Skin of body (tissue), 2 donors: Measurements from ENCODE around the gene PIRT. TPM values are rescaled to one million over a fixed set of nuclear protein-coding genes. Genes with fewer than 3 reads are reported as not detected.
A peak's percentile ranks its signal among the peaks of the same experiment; 100 is the strongest.
"Not testable (repeated sequence)": the region's sequence is repeated elsewhere in the genome, so short reads cannot be mapped to it uniquely, and the experiment has no call there.

Source experiments
- DNase-seq: peaks from one replicate; lab custom pipeline; 2025; lab: John Stamatoyannopoulos, UW
- total RNA-seq: library from RNA; depleted of rRNA; stranded (reverse); fragments of >200 nt; gene quantifications from one replicate; pipeline ENCODE4 v1.2.3, GENCODE V29; 2014

The PIRT gene
- 0.20 TPM for total RNA-seq

- DNase-seq: no peak
Observed at GRCh38 chr17:10837921-10838320, at the start of gene PIRT. PIRT (minus strand) TSS chr17:10838087; CDS start chr17:10825645, 12,442 bp downstream.

- DNase-seq: no peak
Observed at GRCh38 chr17:10881959-10882358, 44.1 kb upstream of the PIRT start.

- DNase-seq: peak; percentile 68
Observed at GRCh38 chr17:10879190-10879836, 41.4 kb upstream of the PIRT start.

- DNase-seq: no peak
Observed at GRCh38 chr17:10875984-10876555, 38.2 kb upstream of the PIRT start.

- no peak for DNase-seq
Observed at GRCh38 chr17:10875430-10875851, 37.6 kb upstream of the PIRT start.

- no peak for DNase-seq
Observed at GRCh38 chr17:10871914-10872313, 34.0 kb upstream of the PIRT start.

- DNase-seq: no peak
Observed at GRCh38 chr17:10870336-10871050, 32.6 kb upstream of the PIRT start.

- not testable (repeated sequence) for DNase-seq
Observed at GRCh38 chr17:10868744-10869143, 30.9 kb upstream of the PIRT start.

- DNase-seq: no peak
Observed at GRCh38 chr17:10859051-10859450, 21.2 kb upstream of the PIRT start.

- no peak for DNase-seq
Observed at GRCh38 chr17:10857976-10858375, 20.1 kb upstream of the PIRT start.

GRCh38 chr17:10846636-10847035 is 8.7 kb upstream of the PIRT start:
- not testable (repeated sequence) for DNase-seq

- no peak for DNase-seq
Observed at GRCh38 chr17:10845388-10845751, 7.5 kb upstream of the PIRT start.

- DNase-seq: peak; percentile 42
Observed at GRCh38 chr17:10844621-10845387, 6.9 kb upstream of the PIRT start.

- no peak for DNase-seq
Observed at GRCh38 chr17:10843811-10844210, 5.9 kb upstream of the PIRT start.

GRCh38 chr17:10842658-10843057 is 4.8 kb upstream of the PIRT start:
- no peak for DNase-seq

GRCh38 chr17:10838682-10839081 is 795 bp upstream of the PIRT start:
- no peak for DNase-seq

- DNase-seq: no peak
Observed at GRCh38 chr17:10836966-10837590, 809 bp downstream of the PIRT start.

GRCh38 chr17:10836145-10836544 is 1.7 kb downstream of the PIRT start:
- no peak for DNase-seq

- DNase-seq: no peak
Observed at GRCh38 chr17:10831696-10832095, 6.2 kb downstream of the PIRT start.

- no peak for DNase-seq
Observed at GRCh38 chr17:10827898-10828552, 9.9 kb downstream of the PIRT start.

GRCh38 chr17:10824874-10825273 is 13.0 kb downstream of the PIRT start:
- DNase-seq: no peak
